ENCODE measurements around the gene CCNJL.

The CCNJL gene

GRCh38 chr5:160268121-160268520 lies 44.2 kb downstream of the CCNJL start:
- DNase-seq (ENCODE audit: low read depth) = no peak
- H3K4me3 ChIP-seq (ENCODE audit: low read depth, low read length) = no peak overlapping the region
- no peak for TF ChIP-seq CTCF (IDR thresholded peaks at IDR 0.05; ENCODE audit: control insufficient read depth, extremely low read depth, insufficient read depth)

GRCh38 chr5:160266752-160267345 lies 45.5 kb downstream of the CCNJL start:
- TF ChIP-seq CTCF (IDR thresholded peaks at IDR 0.05; ENCODE audit: control insufficient read depth, extremely low read depth, insufficient read depth) = no peak
- no peak for DNase-seq (ENCODE audit: low read depth)
- H3K4me3 ChIP-seq (ENCODE audit: low read depth, low read length) = no peak overlapping the region

GRCh38 chr5:160266044-160266443 lies 46.3 kb downstream of the CCNJL start:
- DNase-seq (ENCODE audit: low read depth) = no peak
- no peak overlapping the region for H3K4me3 ChIP-seq (ENCODE audit: low read depth, low read length)
- no peak for TF ChIP-seq CTCF (IDR thresholded peaks at IDR 0.05; ENCODE audit: control insufficient read depth, extremely low read depth, insufficient read depth)

GRCh38 chr5:160263326-160263855 lies 49.0 kb downstream of the CCNJL start:
- TF ChIP-seq CTCF (IDR thresholded peaks at IDR 0.05; ENCODE audit: control insufficient read depth, extremely low read depth, insufficient read depth) = no peak
- no peak overlapping the region for H3K4me3 ChIP-seq (ENCODE audit: low read depth, low read length)
- DNase-seq (ENCODE audit: low read depth) = no peak

- no peak overlapping the region for H3K4me3 ChIP-seq (ENCODE audit: low read depth, low read length)
- no peak for TF ChIP-seq CTCF (IDR thresholded peaks at IDR 0.05; ENCODE audit: control insufficient read depth, extremely low read depth, insufficient read depth)
- no peak for DNase-seq (ENCODE audit: low read depth)
These were observed 50.0 kb downstream of the CCNJL start for GRCh38 chr5:160262151-160263074.

GRCh38 chr5:160260881-160261815 lies 51.2 kb downstream of the CCNJL start:
- H3K4me3 ChIP-seq (ENCODE audit: low read depth, low read length) = no peak overlapping the region
- TF ChIP-seq CTCF (IDR thresholded peaks at IDR 0.05; ENCODE audit: control insufficient read depth, extremely low read depth, insufficient read depth) = no peak
- no peak for DNase-seq (ENCODE audit: low read depth)
